MM.1S (cell line): ENCODE measurements around the gene ARHGEF10L.

Experiments used
- EZH2 ChIP-seq: fragments of 300-600 bp; sonication (generic); optimal IDR thresholded peaks from 2 replicates; pipeline ENCODE3; 2017; ENCODE audit warnings: low read depth, mild to moderate bottlenecking, antibody characterized with exemption, low read length, mixed read lengths
- EZH2phosphoT487 ChIP-seq: fragments of 300-600 bp; sonication (generic); IDR thresholded peaks from 2 replicates; pipeline ENCODE4 v1.6.1; 2018; ENCODE audit warnings: antibody characterized with exemption, low read length
- TF ChIP-seq, protein P1 (sequence below): fragments of 300-600 bp; sonication (generic); IDR thresholded peaks from 2 replicates; pipeline ENCODE4 v1.5.1; 2016; ENCODE audit warnings: antibody characterized with exemption, low read length, mixed read lengths

DNA sequence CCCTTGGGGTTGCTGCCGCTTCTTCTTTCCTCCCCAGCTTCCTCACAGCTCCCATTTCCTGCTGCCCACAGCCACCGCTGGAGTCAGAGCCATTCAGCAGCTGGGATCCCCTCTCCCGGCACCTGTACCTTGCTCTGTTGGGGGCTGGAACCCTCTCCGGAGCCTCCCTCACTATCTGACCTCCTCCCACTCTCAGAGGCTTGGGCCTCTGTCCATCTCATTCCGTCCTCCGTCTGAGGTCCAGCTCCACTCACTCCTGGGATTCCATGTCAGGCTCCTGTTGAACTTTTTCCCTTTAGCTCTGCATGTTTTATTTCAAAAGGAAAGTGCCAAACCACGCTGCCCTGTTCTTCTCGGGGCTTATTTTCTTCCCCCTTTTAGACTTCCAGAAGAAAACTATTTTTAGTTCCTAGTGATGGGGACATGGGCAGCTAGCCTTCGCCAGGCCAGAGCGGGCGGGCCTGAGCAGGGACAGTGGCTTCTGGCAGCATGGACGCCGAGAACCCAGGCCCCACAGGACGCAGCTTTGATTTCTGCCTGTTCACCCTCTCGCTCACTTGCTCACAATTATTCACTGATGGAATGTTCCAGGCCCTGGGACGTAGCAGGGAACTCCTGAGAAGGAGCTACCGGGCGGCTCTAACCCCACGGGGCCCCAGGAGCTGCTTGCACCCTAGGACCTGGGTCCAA is 79.2 kb downstream of the ARHGEF10L start:
- TF ChIP-seq EZH2: no peak
- TF ChIP-seq, protein P1, sequence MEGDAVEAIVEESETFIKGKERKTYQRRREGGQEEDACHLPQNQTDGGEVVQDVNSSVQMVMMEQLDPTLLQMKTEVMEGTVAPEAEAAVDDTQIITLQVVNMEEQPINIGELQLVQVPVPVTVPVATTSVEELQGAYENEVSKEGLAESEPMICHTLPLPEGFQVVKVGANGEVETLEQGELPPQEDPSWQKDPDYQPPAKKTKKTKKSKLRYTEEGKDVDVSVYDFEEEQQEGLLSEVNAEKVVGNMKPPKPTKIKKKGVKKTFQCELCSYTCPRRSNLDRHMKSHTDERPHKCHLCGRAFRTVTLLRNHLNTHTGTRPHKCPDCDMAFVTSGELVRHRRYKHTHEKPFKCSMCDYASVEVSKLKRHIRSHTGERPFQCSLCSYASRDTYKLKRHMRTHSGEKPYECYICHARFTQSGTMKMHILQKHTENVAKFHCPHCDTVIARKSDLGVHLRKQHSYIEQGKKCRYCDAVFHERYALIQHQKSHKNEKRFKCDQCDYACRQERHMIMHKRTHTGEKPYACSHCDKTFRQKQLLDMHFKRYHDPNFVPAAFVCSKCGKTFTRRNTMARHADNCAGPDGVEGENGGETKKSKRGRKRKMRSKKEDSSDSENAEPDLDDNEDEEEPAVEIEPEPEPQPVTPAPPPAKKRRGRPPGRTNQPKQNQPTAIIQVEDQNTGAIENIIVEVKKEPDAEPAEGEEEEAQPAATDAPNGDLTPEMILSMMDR: no peak
- no peak for TF ChIP-seq EZH2phosphoT487
